Osteoblast (primary cell): ENCODE data around the gene FOXD2. TPM values are rescaled to one million over a fixed set of nuclear protein-coding genes. Genes with fewer than 3 reads are reported as not detected.

Experiments used
- DNase-seq: peaks from one replicate; pipeline ENCODE4 v3.0.0; 2011; ENCODE audit warnings: low spot score, mixed read lengths; ENCODE audit not compliant: insufficient read length; ENCODE audit errors: missing footprints
- H2AFZ ChIP-seq: 2 replicates; pipeline ENCODE4 v1.6.0; 2011; ENCODE audit warnings: mild to moderate bottlenecking, low read length
- H3K27ac ChIP-seq: 2 replicates; pipeline ENCODE4 v1.5.1; 2011; ENCODE audit warnings: mild to moderate bottlenecking, low read depth, low read length, moderate library complexity
- H3K27me3 ChIP-seq: 2 replicates; pipeline ENCODE4 v1.6.0; 2012; ENCODE audit warnings: mild to moderate bottlenecking, control low read depth, inconsistent platforms, low read length, moderate library complexity; ENCODE audit not compliant: insufficient read depth
- H3K36me3 ChIP-seq: 2 replicates; pipeline ENCODE4 v1.5.1; 2011; ENCODE audit warnings: mild to moderate bottlenecking, low read length, control low read depth, moderate library complexity; ENCODE audit not compliant: insufficient read depth
- H3K4me1 ChIP-seq: 2 replicates; pipeline ENCODE4 v1.5.1; 2011; ENCODE audit warnings: mild to moderate bottlenecking, low read length, control low read depth, moderate library complexity; ENCODE audit not compliant: insufficient read depth
- H3K4me2 ChIP-seq: 2 replicates; pipeline ENCODE4 v1.6.0; 2011; ENCODE audit warnings: mild to moderate bottlenecking, low read length; ENCODE audit not compliant: insufficient read depth
- H3K4me3 ChIP-seq: fragments of 200-600 bp; sonication (generic); 3 replicates; pipeline ENCODE4 v1.5.1; 2012; ENCODE audit warnings: mild to moderate bottlenecking, low read length, inconsistent platforms; ENCODE audit not compliant: insufficient read depth
- H3K79me2 ChIP-seq: 2 replicates; pipeline ENCODE4 v1.6.0; 2012; ENCODE audit warnings: mild to moderate bottlenecking, low read length, control low read depth, inconsistent platforms; ENCODE audit not compliant: insufficient read depth
- H3K9me3 ChIP-seq: 2 replicates; pipeline ENCODE4 v1.5.1; 2011; ENCODE audit warnings: low read depth, low read length, control low read depth
- H4K20me1 ChIP-seq: 2 replicates; pipeline ENCODE4 v1.6.0; 2012; ENCODE audit warnings: mild to moderate bottlenecking, low read length, control low read depth; ENCODE audit not compliant: insufficient read depth
- total RNA-seq: library from RNA; depleted of rRNA; stranded (reverse); fragments of >200 nt; gene quantifications from 2 replicates; pipeline ENCODE4 v1.2.3, GENCODE V29; 2012
- TF ChIP-seq, protein P1 (sequence below): IDR thresholded peaks from 2 replicates; pipeline ENCODE4 v1.5.1; 2011; ENCODE audit warnings: mild to moderate bottlenecking, low read depth, low read length, moderate library complexity; ENCODE audit errors: extremely low read depth

The FOXD2 gene
- total RNA-seq, 1 donor: 0.72 TPM

DNA sequence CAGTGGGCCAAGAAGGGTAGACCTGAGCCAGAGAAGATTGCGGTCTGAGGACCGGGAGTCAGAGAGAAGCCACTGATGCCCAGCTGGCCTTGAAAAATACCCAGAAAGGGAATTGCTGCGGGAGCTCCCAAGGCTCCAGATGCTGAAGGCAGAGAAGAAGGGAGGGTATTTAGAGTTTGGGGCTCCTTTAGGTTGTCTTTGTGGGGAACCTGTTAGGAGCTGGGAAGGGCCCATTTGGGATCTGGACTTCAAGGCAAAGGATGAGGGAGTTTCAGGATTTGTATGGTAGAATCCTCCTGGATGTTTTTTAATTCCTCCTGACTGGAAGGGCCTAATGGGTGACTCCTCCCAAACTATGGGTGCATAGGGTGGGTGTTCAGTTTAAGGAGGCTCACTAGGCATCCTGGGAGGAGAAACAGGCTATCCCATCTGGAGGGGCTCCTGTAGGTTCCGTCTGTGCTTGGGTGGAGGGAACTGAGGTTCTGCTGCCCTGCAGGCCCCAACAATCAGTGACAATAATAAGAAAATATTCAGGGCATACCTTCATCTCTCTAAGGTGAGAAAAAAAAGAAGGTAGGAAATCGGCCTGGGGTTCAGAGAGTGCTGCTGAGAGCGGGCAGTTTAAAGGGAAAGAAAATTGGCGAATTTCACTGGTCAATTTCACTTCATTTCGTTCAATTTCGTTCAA, 5.1 kb downstream of the FOXD2 start:
- H2AFZ ChIP-seq: no peak overlapping the region
- no peak overlapping the region for H3K4me2 ChIP-seq
- H3K9me3 ChIP-seq: no peaks in the 10 kb centered on the region
- TF ChIP-seq, protein P1, sequence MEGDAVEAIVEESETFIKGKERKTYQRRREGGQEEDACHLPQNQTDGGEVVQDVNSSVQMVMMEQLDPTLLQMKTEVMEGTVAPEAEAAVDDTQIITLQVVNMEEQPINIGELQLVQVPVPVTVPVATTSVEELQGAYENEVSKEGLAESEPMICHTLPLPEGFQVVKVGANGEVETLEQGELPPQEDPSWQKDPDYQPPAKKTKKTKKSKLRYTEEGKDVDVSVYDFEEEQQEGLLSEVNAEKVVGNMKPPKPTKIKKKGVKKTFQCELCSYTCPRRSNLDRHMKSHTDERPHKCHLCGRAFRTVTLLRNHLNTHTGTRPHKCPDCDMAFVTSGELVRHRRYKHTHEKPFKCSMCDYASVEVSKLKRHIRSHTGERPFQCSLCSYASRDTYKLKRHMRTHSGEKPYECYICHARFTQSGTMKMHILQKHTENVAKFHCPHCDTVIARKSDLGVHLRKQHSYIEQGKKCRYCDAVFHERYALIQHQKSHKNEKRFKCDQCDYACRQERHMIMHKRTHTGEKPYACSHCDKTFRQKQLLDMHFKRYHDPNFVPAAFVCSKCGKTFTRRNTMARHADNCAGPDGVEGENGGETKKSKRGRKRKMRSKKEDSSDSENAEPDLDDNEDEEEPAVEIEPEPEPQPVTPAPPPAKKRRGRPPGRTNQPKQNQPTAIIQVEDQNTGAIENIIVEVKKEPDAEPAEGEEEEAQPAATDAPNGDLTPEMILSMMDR: no peak
- DNase-seq: no peak
- H3K4me3 ChIP-seq: no peak overlapping the region
- no peaks in the 10 kb centered on the region for H4K20me1 ChIP-seq
- no peaks in the 10 kb centered on the region for H3K4me1 ChIP-seq
- H3K79me2 ChIP-seq: no peaks in the 10 kb centered on the region
- peaks cover 82% of the 10 kb centered on the region for H3K27me3 ChIP-seq
- H3K27ac ChIP-seq: no peak overlapping the region
- H3K36me3 ChIP-seq: no peaks in the 10 kb centered on the region

DNA sequence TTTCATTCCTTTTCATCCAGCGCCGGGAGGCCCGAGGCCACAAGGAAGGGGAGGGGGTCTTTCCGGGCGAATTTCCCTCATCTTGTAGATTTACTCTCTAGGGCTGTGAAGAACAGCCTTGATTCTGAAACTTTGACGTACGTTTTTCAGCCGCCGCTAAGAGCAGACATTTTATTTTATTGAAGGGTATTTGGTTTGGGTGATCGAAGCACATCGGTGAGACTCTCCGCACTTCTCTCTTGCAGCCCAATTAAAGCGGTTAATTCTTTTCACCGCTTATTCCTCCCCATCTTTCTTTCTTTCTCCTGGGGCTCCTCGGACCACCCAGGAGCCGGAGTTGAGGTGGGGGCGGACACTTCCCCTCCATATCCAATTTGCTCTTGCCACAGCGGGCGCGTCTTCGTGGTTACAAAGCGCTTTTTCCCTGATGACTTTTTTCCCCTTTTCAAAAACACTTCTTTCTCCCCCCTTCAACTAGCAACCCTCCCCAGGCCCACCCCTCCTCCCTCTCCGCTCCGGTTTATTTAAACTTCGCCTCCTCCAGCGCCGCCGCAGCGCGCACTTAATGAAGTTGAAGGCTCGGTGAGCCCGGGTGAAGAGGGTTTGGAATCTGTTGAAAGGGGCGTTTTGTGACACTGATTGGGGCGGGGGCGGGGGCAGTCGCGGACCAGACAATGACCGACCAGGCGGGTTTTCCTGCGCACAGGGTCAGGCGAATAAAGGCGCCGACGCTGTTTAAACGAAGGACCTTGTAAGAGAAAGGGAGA, 5.9 kb downstream of the FOXD2 start:
- H3K4me2 ChIP-seq: no peak overlapping the region
- no peaks in the 10 kb centered on the region for H3K36me3 ChIP-seq
- H3K4me1 ChIP-seq: no peaks in the 10 kb centered on the region
- H3K4me3 ChIP-seq: no peak overlapping the region
- H2AFZ ChIP-seq: no peak overlapping the region
- no peaks in the 10 kb centered on the region for H3K79me2 ChIP-seq
- no peak overlapping the region for H3K27ac ChIP-seq
- peaks cover 79% of the 10 kb centered on the region for H3K27me3 ChIP-seq
- no peak for DNase-seq
- no peaks in the 10 kb centered on the region for H4K20me1 ChIP-seq
- no peaks in the 10 kb centered on the region for H3K9me3 ChIP-seq
- TF ChIP-seq, protein P1: no peak

DNA sequence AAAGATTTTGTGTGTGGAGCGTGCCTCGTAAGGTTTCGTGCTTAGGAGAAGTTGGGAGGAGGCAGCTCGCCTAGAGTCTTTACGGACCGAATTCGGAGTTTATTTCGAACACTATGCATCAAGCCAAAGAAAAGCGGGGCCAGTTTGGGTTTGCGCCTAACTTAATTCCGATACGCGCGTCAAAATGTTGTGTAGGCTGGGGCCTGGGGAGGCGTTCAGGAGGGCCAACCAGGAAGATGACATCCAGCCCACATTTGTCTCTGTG, 6.4 kb downstream of the FOXD2 start:
- Histone ChIP-seq H3K36me3 (no peaks in the 10 kb centered on the region), H3K79me2 (no peaks in the 10 kb centered on the region), H3K27ac (no peak overlapping the region), H3K4me2 (no peak overlapping the region), H2AFZ (no peak overlapping the region), H3K4me1 (no peaks in the 10 kb centered on the region), H3K4me3 (no peak overlapping the region), H3K27me3 (peaks cover 81% of the 10 kb centered on the region), H4K20me1 (no peaks in the 10 kb centered on the region), H3K9me3 (no peaks in the 10 kb centered on the region)
- TF ChIP-seq, protein P1: no peak
- DNase-seq: no peak
